Measurements from ENCODE around the gene FARS2. TPM values are rescaled to one million over a fixed set of nuclear protein-coding genes. Genes with fewer than 3 reads are reported as not detected.

The FARS2 gene
- total RNA-seq, 1 donor from 2014 or later = 16.5 TPM

- no peak for DNase-seq (ENCODE audit: extremely low spot score in 2 of 2)
- Histone ChIP-seq H3K27me3 (no peaks in the 10 kb centered on the region), H3K9me3 (no peaks in the 10 kb centered on the region), H3K36me3 (no peaks in the 10 kb centered on the region), H3K27ac (no peak overlapping the region), H3K4me1 (no peaks in the 10 kb centered on the region), H3K4me3 (no peak overlapping the region)
- TF ChIP-seq POLR2AphosphoS5 (IDR thresholded peaks at IDR 0.05; ENCODE audit: insufficient read depth in 1 of 2, low read depth in 1 of 2) = no peak
- no peak for TF ChIP-seq POLR2A (IDR thresholded peaks at IDR 0.05)
- no peak for TF ChIP-seq CTCF (IDR thresholded peaks at IDR 0.05)
- intact Hi-C loops (cut with DNase I) = no loop called here
These were observed 402.8 kb downstream of the FARS2 start for GRCh38 chr6:5664149-5664548.

- no peak for DNase-seq (ENCODE audit: extremely low spot score in 2 of 2)
- Histone ChIP-seq H3K4me3 (no peak overlapping the region), H3K36me3 (no peaks in the 10 kb centered on the region), H3K27ac (no peak overlapping the region), H3K4me1 (no peaks in the 10 kb centered on the region), H3K9me3 (no peaks in the 10 kb centered on the region), H3K27me3 (no peaks in the 10 kb centered on the region)
- TF ChIP-seq CTCF (IDR thresholded peaks at IDR 0.05) (no peak), POLR2A (IDR thresholded peaks at IDR 0.05) (no peak), POLR2AphosphoS5 (IDR thresholded peaks at IDR 0.05; ENCODE audit: insufficient read depth in 1 of 2, low read depth in 1 of 2) (no peak)
- intact Hi-C loops (cut with DNase I) = loop anchor here (5.0 kb wide), 1 partner anchor 433 kb away; no protein-coding TSS in a partner anchor
These were observed 403.9 kb downstream of the FARS2 start for GRCh38 chr6:5665173-5665572.

GRCh38 chr6:5665667-5666066, 404.4 kb downstream of the FARS2 start:
- Histone ChIP-seq H3K27me3 (no peaks in the 10 kb centered on the region), H3K9me3 (no peaks in the 10 kb centered on the region), H3K4me3 (no peak overlapping the region), H3K27ac (no peak overlapping the region), H3K4me1 (peaks cover 2% of the 10 kb centered on the region), H3K36me3 (no peaks in the 10 kb centered on the region)
- intact Hi-C loops (cut with DNase I) = loop anchor here (5.0 kb wide), 1 partner anchor 433 kb away; no protein-coding TSS in a partner anchor
- TF ChIP-seq CTCF (IDR thresholded peaks at IDR 0.05) (no peak), POLR2AphosphoS5 (IDR thresholded peaks at IDR 0.05; ENCODE audit: insufficient read depth in 1 of 2, low read depth in 1 of 2) (no peak), POLR2A (IDR thresholded peaks at IDR 0.05) (no peak)
- no peak for DNase-seq (ENCODE audit: extremely low spot score in 2 of 2)

GRCh38 chr6:5666695-5667094, 405.4 kb downstream of the FARS2 start:
- Histone ChIP-seq H3K4me1 (peaks cover 12% of the 10 kb centered on the region), H3K4me3 (no peak overlapping the region), H3K36me3 (no peaks in the 10 kb centered on the region), H3K27ac (no peak overlapping the region), H3K27me3 (no peaks in the 10 kb centered on the region), H3K9me3 (no peaks in the 10 kb centered on the region)
- intact Hi-C loops (cut with DNase I) = loop anchor here (5.0 kb wide), 1 partner anchor 434 kb away; no protein-coding TSS in a partner anchor
- no peak for TF ChIP-seq POLR2AphosphoS5 (IDR thresholded peaks at IDR 0.05; ENCODE audit: insufficient read depth in 1 of 2, low read depth in 1 of 2)
- no peak for DNase-seq (ENCODE audit: extremely low spot score in 2 of 2)

- Histone ChIP-seq H3K27ac (no peak overlapping the region), H3K9me3 (no peaks in the 10 kb centered on the region), H3K27me3 (no peaks in the 10 kb centered on the region), H3K4me1 (peaks cover 21% of the 10 kb centered on the region), H3K36me3 (no peaks in the 10 kb centered on the region), H3K4me3 (no peak overlapping the region)
- intact Hi-C loops (cut with DNase I) = loop anchor here (5.0 kb wide), 1 partner anchor 435 kb away; no protein-coding TSS in a partner anchor
- DNase-seq (ENCODE audit: extremely low spot score in 2 of 2) = no peak
- TF ChIP-seq POLR2AphosphoS5 (IDR thresholded peaks at IDR 0.05; ENCODE audit: insufficient read depth in 1 of 2, low read depth in 1 of 2) (no peak), POLR2A (IDR thresholded peaks at IDR 0.05) (no peak), CTCF (IDR thresholded peaks at IDR 0.05) (no peak)
These were observed 406.4 kb downstream of the FARS2 start for GRCh38 chr6:5667737-5668136.

All from vagina (tissue), 2 donors.